MM.1S (cell line): ENCODE data around the gene NFATC2.

Experiments
- EZH2 ChIP-seq: fragments of 300-600 bp; sonication (generic); optimal IDR thresholded peaks from 2 replicates; pipeline ENCODE3; 2017; ENCODE audit warnings: low read depth, mild to moderate bottlenecking, antibody characterized with exemption, low read length, mixed read lengths
- EZH2phosphoT487 ChIP-seq: fragments of 300-600 bp; sonication (generic); IDR thresholded peaks from 2 replicates; pipeline ENCODE4 v1.6.1; 2018; ENCODE audit warnings: antibody characterized with exemption, low read length
- TF ChIP-seq, protein P1 (sequence below): fragments of 300-600 bp; sonication (generic); IDR thresholded peaks from 2 replicates; pipeline ENCODE4 v1.5.1; 2016; ENCODE audit warnings: antibody characterized with exemption, low read length, mixed read lengths

- TF ChIP-seq EZH2 (no peak), EZH2phosphoT487 (no peak)
- TF ChIP-seq, protein P1, sequence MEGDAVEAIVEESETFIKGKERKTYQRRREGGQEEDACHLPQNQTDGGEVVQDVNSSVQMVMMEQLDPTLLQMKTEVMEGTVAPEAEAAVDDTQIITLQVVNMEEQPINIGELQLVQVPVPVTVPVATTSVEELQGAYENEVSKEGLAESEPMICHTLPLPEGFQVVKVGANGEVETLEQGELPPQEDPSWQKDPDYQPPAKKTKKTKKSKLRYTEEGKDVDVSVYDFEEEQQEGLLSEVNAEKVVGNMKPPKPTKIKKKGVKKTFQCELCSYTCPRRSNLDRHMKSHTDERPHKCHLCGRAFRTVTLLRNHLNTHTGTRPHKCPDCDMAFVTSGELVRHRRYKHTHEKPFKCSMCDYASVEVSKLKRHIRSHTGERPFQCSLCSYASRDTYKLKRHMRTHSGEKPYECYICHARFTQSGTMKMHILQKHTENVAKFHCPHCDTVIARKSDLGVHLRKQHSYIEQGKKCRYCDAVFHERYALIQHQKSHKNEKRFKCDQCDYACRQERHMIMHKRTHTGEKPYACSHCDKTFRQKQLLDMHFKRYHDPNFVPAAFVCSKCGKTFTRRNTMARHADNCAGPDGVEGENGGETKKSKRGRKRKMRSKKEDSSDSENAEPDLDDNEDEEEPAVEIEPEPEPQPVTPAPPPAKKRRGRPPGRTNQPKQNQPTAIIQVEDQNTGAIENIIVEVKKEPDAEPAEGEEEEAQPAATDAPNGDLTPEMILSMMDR = no peak
Observed at GRCh38 chr20:51484831-51485230, 57.7 kb downstream of the NFATC2 start.
